Liver (tissue), 9 donors: ENCODE results near the gene UBAP1. TPM values are rescaled to one million over a fixed set of nuclear protein-coding genes. Genes with fewer than 3 reads are reported as not detected.

ENCODE experiments used
- DNase-seq: peaks from one replicate; pipeline ENCODE4 v3.0.0-alpha.2; 2017; ENCODE audit warnings: low spot score
- H3K27ac ChIP-seq, 2 donors: one replicate each; pipeline ENCODE4 v1.7.0; 2013; ENCODE audit warnings: inconsistent platforms in 2 of 2, low read length in 2 of 2, control low read depth in 1 of 2, low read depth in 1 of 2, mild to moderate bottlenecking in 1 of 2
- H3K27me3 ChIP-seq, 4 donors: one replicate each; pipeline versions ENCODE4 v1.6.1 to v1.7.0; 2013; ENCODE audit warnings: low read length in 3 of 4, inconsistent platforms in 1 of 4, mild to moderate bottlenecking in 1 of 4, moderate library complexity in 1 of 4; ENCODE audit not compliant: control insufficient read depth in 4 of 4, insufficient read depth in 4 of 4
- H3K36me3 ChIP-seq, 4 donors: one replicate each; pipeline versions ENCODE4 v1.6.1 to v1.7.0; 2013; ENCODE audit warnings: low read length in 3 of 4, mild to moderate bottlenecking in 3 of 4, low read depth in 1 of 4, moderate library complexity in 1 of 4; ENCODE audit not compliant: control insufficient read depth in 4 of 4, insufficient read depth in 3 of 4
- H3K4me1 ChIP-seq, 4 donors: one replicate each; pipeline versions ENCODE4 v1.6.1 to v1.7.0; 2013; ENCODE audit warnings: low read length in 3 of 4, mild to moderate bottlenecking in 3 of 4, moderate library complexity in 1 of 4; ENCODE audit not compliant: control insufficient read depth in 4 of 4, insufficient read depth in 4 of 4
- H3K4me3 ChIP-seq, 3 donors: one replicate each; pipeline versions ENCODE4 v1.6.1 to v1.7.0; 2013; ENCODE audit warnings: low read length in 3 of 3, control low read depth in 1 of 3, low read depth in 1 of 3, mild to moderate bottlenecking in 1 of 3
- H3K9ac ChIP-seq, 2 donors: one replicate each; pipeline ENCODE4 v1.7.0; 2013; ENCODE audit warnings: low read length in 2 of 2, mild to moderate bottlenecking in 2 of 2, moderate library complexity in 2 of 2, control low read depth in 1 of 2, low read depth in 1 of 2
- H3K9me3 ChIP-seq, 4 donors: one replicate each; pipeline versions ENCODE4 v1.6.1 to v1.7.0; 2013; ENCODE audit warnings: low read length in 3 of 4; ENCODE audit not compliant: control insufficient read depth in 4 of 4
- EGR1 ChIP-seq, 2 donors: IDR thresholded peaks; 2 replicates each; pipeline ENCODE4 v1.6.1; 2016 to 2018; ENCODE audit warnings: antibody characterized with exemption in 2 of 2, low read depth in 2 of 2
- FOXA1 ChIP-seq: IDR thresholded peaks from 2 replicates; pipeline ENCODE4 v1.6.1; 2016; ENCODE audit warnings: antibody characterized with exemption
- FOXA2 ChIP-seq: IDR thresholded peaks from 2 replicates; pipeline ENCODE4 v1.6.1; 2016; ENCODE audit warnings: antibody characterized with exemption
- GABPA ChIP-seq, 2 donors: IDR thresholded peaks in 1 of 2; conservative IDR thresholded peaks in 1 of 2; 2 replicates each; pipeline ENCODE4 v1.6.1; 2016; ENCODE audit warnings: antibody characterized with exemption in 2 of 2, mild to moderate bottlenecking in 1 of 2, moderate library complexity in 1 of 2
- HNF4A ChIP-seq, 2 donors: conservative IDR thresholded peaks; 2 replicates each; pipeline ENCODE4 v1.6.1; 2016; ENCODE audit warnings: antibody characterized with exemption in 2 of 2, mild to moderate bottlenecking in 2 of 2
- HNF4G ChIP-seq: IDR thresholded peaks from 2 replicates; pipeline ENCODE4 v1.6.1; 2016; ENCODE audit warnings: antibody characterized with exemption
- JUND ChIP-seq, 2 donors: IDR thresholded peaks; 2 replicates each; pipeline ENCODE4 v1.6.1; 2016; ENCODE audit warnings: antibody characterized with exemption in 2 of 2
- NR2F2 ChIP-seq: IDR thresholded peaks from 2 replicates; pipeline ENCODE4 v1.6.1; 2016; ENCODE audit warnings: antibody characterized with exemption
- RAD21 ChIP-seq, 2 donors: IDR thresholded peaks; 2 replicates each; pipeline ENCODE4 v1.6.1; 2016; ENCODE audit warnings: antibody characterized with exemption in 2 of 2, mild to moderate bottlenecking in 2 of 2
- RXRA ChIP-seq, 2 donors: IDR thresholded peaks; 2 replicates each; pipeline ENCODE4 v1.6.1; 2017 to 2018; ENCODE audit warnings: antibody characterized with exemption in 2 of 2, mild to moderate bottlenecking in 1 of 2
- SP1 ChIP-seq: IDR thresholded peaks from 2 replicates; pipeline ENCODE4 v1.6.1; 2018; ENCODE audit warnings: antibody characterized with exemption, mild to moderate bottlenecking
- TAF1 ChIP-seq: conservative IDR thresholded peaks from 2 replicates; pipeline ENCODE4 v1.6.1; 2016; ENCODE audit warnings: antibody characterized with exemption, mild to moderate bottlenecking
- YY1 ChIP-seq: IDR thresholded peaks from 2 replicates; pipeline ENCODE4 v1.6.1; 2016; ENCODE audit warnings: antibody characterized with exemption, mild to moderate bottlenecking
- WGBS: extraction: QIAGEN DNeasy Blood & Tissue Kit; methylation state at CpG from one replicate; pipeline ENCODE4 v1.1.7; 2013; 5-methylcytosine and 5-hydroxymethylcytosine counted together
- polyA plus RNA-seq, 2 donors: library from polyadenylated mRNA; stranded (reverse) in 1 of 2; unstranded in 1 of 2; fragments of 200-250 nt in 1 of 2; fragments of >200 nt in 1 of 2; fragmentation: Nextera tagmentation in 1 of 2; extraction: Ambion mirVana in 1 of 2; gene quantifications; one replicate each; pipeline versions ENCODE4 v1.2.1 to v1.2.3, GENCODE V29; 2013 to 2015
- total RNA-seq, 2 donors: library from RNA; depleted of rRNA; stranded (reverse); fragments of >200 nt; gene quantifications; one replicate each; pipeline ENCODE4 v1.2.3, GENCODE V29; 2014
- TF ChIP-seq, protein P1 (sequence below): fragments of 150-350 bp; IDR thresholded peaks from 2 replicates; pipeline ENCODE4 v1.5.1; 2017; ENCODE audit warnings: improper control_type of control experiment, low read depth, low read length; ENCODE audit not compliant: missing input control
- TF ChIP-seq, protein P2 (sequence below): IDR thresholded peaks from 2 replicates; pipeline ENCODE4 v1.6.1; 2016; ENCODE audit warnings: antibody characterized with exemption
- TF ChIP-seq, protein P3 (sequence below): IDR thresholded peaks from 2 replicates; pipeline ENCODE4 v1.6.1; 2016; ENCODE audit warnings: antibody characterized with exemption, mild to moderate bottlenecking
- TF ChIP-seq, protein P4 (sequence below): IDR thresholded peaks from 2 replicates; pipeline ENCODE4 v1.6.1; 2016; ENCODE audit warnings: antibody characterized with exemption
- TF ChIP-seq, protein P5 (sequence below): IDR thresholded peaks from 2 replicates; pipeline ENCODE4 v1.6.1; 2016; ENCODE audit warnings: antibody characterized with exemption
- donor health status: healthy.
- donor health status: healthy.
- donor health status: healthy.
- donor health status: healthy.
- donor health status: healthy.

UBAP1 gene
- total and polyA plus RNA-seq, 4 donors, result 21.2 to 31.6 (median 23.7) TPM

DNA sequence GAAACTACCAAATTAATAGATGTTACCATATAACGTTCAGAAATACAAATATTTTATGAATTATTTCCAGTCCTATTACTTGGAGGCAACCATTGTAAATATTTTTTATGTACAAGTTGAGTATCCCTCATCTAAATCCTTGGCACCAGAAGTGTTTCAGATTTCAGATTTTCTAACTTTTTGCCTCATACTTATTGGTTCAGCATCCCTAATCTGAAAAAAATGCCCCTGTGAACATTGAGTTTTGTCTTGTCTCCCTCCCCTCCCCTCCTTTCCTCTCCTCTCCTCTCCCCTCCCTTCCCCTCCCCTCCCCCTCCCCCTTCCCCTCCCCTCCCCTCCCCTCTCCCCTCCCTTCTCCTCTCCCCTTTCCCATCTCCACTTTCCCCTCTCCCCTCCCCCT is 40.6 kb downstream of the UBAP1 start:
- Histone ChIP-seq H3K4me3 (no peak overlapping the region), H3K36me3 (no peaks in the 10 kb centered on the region), H3K27me3 (no peaks in the 10 kb centered on the region), H3K9me3 (no peaks in the 10 kb centered on the region), H3K4me1 (peaks cover 2 to 11% (median 7%) of the 10 kb centered on the region in 4 donors), H3K27ac (no peak overlapping the region), H3K9ac (no peak overlapping the region)
- no peak for DNase-seq
- TF ChIP-seq SP1, result no peak
- TF ChIP-seq RAD21 (IDR thresholded peaks at IDR 0.05), result no peak
- no peak for TF ChIP-seq RXRA (IDR thresholded peaks at IDR 0.05)
- TF ChIP-seq TAF1, result no peak
- TF ChIP-seq FOXA2, result no peak
- no peak for TF ChIP-seq NR2F2
- no peak for TF ChIP-seq FOXA1
- TF ChIP-seq, protein P1, sequence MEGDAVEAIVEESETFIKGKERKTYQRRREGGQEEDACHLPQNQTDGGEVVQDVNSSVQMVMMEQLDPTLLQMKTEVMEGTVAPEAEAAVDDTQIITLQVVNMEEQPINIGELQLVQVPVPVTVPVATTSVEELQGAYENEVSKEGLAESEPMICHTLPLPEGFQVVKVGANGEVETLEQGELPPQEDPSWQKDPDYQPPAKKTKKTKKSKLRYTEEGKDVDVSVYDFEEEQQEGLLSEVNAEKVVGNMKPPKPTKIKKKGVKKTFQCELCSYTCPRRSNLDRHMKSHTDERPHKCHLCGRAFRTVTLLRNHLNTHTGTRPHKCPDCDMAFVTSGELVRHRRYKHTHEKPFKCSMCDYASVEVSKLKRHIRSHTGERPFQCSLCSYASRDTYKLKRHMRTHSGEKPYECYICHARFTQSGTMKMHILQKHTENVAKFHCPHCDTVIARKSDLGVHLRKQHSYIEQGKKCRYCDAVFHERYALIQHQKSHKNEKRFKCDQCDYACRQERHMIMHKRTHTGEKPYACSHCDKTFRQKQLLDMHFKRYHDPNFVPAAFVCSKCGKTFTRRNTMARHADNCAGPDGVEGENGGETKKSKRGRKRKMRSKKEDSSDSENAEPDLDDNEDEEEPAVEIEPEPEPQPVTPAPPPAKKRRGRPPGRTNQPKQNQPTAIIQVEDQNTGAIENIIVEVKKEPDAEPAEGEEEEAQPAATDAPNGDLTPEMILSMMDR, result no peak
- no peak for TF ChIP-seq GABPA (IDR thresholded peaks at IDR 0.05 in 1 of 2, conservative IDR thresholded peaks at IDR 0.05 in 1 of 2)
- TF ChIP-seq, protein P2, sequence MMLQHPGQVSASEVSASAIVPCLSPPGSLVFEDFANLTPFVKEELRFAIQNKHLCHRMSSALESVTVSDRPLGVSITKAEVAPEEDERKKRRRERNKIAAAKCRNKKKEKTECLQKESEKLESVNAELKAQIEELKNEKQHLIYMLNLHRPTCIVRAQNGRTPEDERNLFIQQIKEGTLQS, result no peak
- TF ChIP-seq, protein P3, sequence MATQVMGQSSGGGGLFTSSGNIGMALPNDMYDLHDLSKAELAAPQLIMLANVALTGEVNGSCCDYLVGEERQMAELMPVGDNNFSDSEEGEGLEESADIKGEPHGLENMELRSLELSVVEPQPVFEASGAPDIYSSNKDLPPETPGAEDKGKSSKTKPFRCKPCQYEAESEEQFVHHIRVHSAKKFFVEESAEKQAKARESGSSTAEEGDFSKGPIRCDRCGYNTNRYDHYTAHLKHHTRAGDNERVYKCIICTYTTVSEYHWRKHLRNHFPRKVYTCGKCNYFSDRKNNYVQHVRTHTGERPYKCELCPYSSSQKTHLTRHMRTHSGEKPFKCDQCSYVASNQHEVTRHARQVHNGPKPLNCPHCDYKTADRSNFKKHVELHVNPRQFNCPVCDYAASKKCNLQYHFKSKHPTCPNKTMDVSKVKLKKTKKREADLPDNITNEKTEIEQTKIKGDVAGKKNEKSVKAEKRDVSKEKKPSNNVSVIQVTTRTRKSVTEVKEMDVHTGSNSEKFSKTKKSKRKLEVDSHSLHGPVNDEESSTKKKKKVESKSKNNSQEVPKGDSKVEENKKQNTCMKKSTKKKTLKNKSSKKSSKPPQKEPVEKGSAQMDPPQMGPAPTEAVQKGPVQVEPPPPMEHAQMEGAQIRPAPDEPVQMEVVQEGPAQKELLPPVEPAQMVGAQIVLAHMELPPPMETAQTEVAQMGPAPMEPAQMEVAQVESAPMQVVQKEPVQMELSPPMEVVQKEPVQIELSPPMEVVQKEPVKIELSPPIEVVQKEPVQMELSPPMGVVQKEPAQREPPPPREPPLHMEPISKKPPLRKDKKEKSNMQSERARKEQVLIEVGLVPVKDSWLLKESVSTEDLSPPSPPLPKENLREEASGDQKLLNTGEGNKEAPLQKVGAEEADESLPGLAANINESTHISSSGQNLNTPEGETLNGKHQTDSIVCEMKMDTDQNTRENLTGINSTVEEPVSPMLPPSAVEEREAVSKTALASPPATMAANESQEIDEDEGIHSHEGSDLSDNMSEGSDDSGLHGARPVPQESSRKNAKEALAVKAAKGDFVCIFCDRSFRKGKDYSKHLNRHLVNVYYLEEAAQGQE, result no peak
- TF ChIP-seq HNF4A (conservative IDR thresholded peaks at IDR 0.05), result no peak
- TF ChIP-seq, protein P4, sequence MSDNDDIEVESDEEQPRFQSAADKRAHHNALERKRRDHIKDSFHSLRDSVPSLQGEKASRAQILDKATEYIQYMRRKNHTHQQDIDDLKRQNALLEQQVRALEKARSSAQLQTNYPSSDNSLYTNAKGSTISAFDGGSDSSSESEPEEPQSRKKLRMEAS, result no peak
- TF ChIP-seq HNF4G, result no peak
- TF ChIP-seq EGR1 (IDR thresholded peaks at IDR 0.05; ENCODE audit: low read depth in 2 of 2), result no peak
- TF ChIP-seq JUND (IDR thresholded peaks at IDR 0.05), result no peak
- TF ChIP-seq, protein P5, sequence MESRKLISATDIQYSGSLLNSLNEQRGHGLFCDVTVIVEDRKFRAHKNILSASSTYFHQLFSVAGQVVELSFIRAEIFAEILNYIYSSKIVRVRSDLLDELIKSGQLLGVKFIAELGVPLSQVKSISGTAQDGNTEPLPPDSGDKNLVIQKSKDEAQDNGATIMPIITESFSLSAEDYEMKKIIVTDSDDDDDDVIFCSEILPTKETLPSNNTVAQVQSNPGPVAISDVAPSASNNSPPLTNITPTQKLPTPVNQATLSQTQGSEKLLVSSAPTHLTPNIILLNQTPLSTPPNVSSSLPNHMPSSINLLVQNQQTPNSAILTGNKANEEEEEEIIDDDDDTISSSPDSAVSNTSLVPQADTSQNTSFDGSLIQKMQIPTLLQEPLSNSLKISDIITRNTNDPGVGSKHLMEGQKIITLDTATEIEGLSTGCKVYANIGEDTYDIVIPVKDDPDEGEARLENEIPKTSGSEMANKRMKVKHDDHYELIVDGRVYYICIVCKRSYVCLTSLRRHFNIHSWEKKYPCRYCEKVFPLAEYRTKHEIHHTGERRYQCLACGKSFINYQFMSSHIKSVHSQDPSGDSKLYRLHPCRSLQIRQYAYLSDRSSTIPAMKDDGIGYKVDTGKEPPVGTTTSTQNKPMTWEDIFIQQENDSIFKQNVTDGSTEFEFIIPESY, result no peak
- TF ChIP-seq YY1, result no peak
- 90% methylated on average over 1 of the region's 1 CpG for WGBS
